HL-60 (cell line): Measurements from ENCODE around the gene FOXO3.

ENCODE experiments used
- GABPA ChIP-seq: IDR thresholded peaks from 2 replicates; pipeline ENCODE4 v1.6.1; 2012; ENCODE audit warnings: low read depth
- TF ChIP-seq, protein P1 (sequence below): IDR thresholded peaks from one replicate; pipeline ENCODE4 v1.5.1; 2011; ENCODE audit warnings: low read length, control low read depth, inconsistent platforms; ENCODE audit not compliant: insufficient read depth

- TF ChIP-seq GABPA, result no peak
- TF ChIP-seq, protein P1, sequence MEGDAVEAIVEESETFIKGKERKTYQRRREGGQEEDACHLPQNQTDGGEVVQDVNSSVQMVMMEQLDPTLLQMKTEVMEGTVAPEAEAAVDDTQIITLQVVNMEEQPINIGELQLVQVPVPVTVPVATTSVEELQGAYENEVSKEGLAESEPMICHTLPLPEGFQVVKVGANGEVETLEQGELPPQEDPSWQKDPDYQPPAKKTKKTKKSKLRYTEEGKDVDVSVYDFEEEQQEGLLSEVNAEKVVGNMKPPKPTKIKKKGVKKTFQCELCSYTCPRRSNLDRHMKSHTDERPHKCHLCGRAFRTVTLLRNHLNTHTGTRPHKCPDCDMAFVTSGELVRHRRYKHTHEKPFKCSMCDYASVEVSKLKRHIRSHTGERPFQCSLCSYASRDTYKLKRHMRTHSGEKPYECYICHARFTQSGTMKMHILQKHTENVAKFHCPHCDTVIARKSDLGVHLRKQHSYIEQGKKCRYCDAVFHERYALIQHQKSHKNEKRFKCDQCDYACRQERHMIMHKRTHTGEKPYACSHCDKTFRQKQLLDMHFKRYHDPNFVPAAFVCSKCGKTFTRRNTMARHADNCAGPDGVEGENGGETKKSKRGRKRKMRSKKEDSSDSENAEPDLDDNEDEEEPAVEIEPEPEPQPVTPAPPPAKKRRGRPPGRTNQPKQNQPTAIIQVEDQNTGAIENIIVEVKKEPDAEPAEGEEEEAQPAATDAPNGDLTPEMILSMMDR, result no peak
These were observed 78.3 kb downstream of the FOXO3 start for GRCh38 chr6:108638993-108639392.
